ENCODE measurements around the gene ANAPC7. TPM values are rescaled to one million over a fixed set of nuclear protein-coding genes. Genes with fewer than 3 reads are reported as not detected.
"Not testable (repeated sequence)": the region's sequence is repeated elsewhere in the genome, so short reads cannot be mapped to it uniquely, and the experiment has no call there.

Gene ANAPC7
- total RNA-seq, 1 experiment from 2014 or later, result 144 TPM

DNA sequence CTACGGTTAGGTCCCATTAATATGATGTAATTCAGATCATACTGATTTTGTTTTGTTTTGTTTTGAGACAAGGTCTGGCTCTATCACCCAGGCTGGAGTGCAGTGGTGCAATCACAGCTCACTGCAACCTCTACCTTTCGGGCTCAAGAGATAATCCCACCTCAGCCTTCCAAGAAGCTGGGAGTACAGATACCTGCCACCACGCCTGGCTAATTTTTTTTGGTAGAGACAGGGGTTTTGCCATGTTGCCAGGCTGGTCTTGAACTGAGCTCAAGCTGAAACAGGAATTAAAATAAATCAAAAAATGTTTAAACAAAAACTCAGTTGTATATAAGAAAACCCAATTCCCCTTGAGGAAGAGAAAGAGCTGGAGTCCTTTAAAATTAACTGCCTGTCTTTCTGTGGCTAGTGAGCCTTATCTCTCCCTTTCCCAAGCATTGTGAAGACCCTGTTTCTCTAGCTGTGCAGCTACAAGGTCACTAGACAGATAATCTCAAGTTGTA, 17.7 kb upstream of the ANAPC7 start:
- intact Hi-C loops (cut with micrococcal nuclease; ENCODE audit: unreplicated experiment), result no loop called here
- Histone ChIP-seq H3K27ac (ENCODE audit: low read depth, low read length, poor library complexity, severe bottlenecking) (no peak overlapping the region), H3K4me3 (ENCODE audit: low read depth, low read length, poor library complexity, severe bottlenecking) (no peak overlapping the region), H3K4me1 (ENCODE audit: insufficient read depth, low read length, poor library complexity, severe bottlenecking) (no peaks in the 10 kb centered on the region), H3K9me3 (ENCODE audit: low read depth, low read length, poor library complexity, severe bottlenecking) (no peaks in the 10 kb centered on the region), H3K27me3 (replicated peaks; ENCODE audit: insufficient read depth, low read depth, low read length, poor library complexity) (no peaks in the 10 kb centered on the region), H3K36me3 (ENCODE audit: insufficient read depth, low read length, poor library complexity, severe bottlenecking) (no peaks in the 10 kb centered on the region)
- CTCF ChIA-PET, result interaction anchor here (1.5 kb wide), 1 partner anchor 10 kb away, joined by 16 read pairs; no protein-coding TSS in a partner anchor
- TF ChIP-seq EZH2 (IDR thresholded peaks at IDR 0.05; ENCODE audit: borderline replicate concordance, low read depth, low read length, poor library complexity, severe bottlenecking), result no peak
- TF ChIP-seq, protein P1, sequence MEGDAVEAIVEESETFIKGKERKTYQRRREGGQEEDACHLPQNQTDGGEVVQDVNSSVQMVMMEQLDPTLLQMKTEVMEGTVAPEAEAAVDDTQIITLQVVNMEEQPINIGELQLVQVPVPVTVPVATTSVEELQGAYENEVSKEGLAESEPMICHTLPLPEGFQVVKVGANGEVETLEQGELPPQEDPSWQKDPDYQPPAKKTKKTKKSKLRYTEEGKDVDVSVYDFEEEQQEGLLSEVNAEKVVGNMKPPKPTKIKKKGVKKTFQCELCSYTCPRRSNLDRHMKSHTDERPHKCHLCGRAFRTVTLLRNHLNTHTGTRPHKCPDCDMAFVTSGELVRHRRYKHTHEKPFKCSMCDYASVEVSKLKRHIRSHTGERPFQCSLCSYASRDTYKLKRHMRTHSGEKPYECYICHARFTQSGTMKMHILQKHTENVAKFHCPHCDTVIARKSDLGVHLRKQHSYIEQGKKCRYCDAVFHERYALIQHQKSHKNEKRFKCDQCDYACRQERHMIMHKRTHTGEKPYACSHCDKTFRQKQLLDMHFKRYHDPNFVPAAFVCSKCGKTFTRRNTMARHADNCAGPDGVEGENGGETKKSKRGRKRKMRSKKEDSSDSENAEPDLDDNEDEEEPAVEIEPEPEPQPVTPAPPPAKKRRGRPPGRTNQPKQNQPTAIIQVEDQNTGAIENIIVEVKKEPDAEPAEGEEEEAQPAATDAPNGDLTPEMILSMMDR (conservative IDR thresholded peaks at IDR 0.05; ENCODE audit: low read depth, low read length), result no peak
- DNase-seq (ENCODE audit: low spot score), result no peak
- POLR2A ChIA-PET (ENCODE audit: low non-redundant PET), result no interaction called here
- no TSS peak for BruUV-seq (replicated peaks)

DNA sequence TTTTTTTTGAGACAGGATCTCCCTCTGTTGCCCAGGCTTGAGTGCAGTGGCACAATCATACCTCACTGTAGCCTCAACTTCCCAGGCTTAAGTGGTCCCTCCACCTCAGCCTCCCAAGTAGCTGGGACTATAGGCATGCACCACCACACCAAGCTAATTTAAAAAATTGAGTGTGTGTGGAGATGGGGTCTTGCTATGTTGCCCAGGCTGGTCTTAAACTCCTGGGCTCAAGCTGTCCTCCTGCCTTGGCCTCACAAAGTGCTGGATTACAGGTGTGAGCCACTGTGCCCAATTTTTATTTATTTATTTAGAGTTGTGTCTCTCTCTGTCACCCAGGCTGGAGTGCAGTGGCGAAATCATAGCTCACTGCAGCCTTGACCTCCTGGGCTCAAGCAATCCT, 17.1 kb upstream of the ANAPC7 start:
- H3K4me3 ChIP-seq (ENCODE audit: low read depth, low read length, poor library complexity, severe bottlenecking); H3K27me3 ChIP-seq (replicated peaks; ENCODE audit: insufficient read depth, low read depth, low read length, poor library complexity); H3K4me1 ChIP-seq (ENCODE audit: insufficient read depth, low read length, poor library complexity, severe bottlenecking); H3K9me3 ChIP-seq (ENCODE audit: low read depth, low read length, poor library complexity, severe bottlenecking); BruUV-seq (replicated peaks); H3K36me3 ChIP-seq (ENCODE audit: insufficient read depth, low read length, poor library complexity, severe bottlenecking); intact Hi-C loops (cut with micrococcal nuclease; ENCODE audit: unreplicated experiment); H3K27ac ChIP-seq (ENCODE audit: low read depth, low read length, poor library complexity, severe bottlenecking); DNase-seq (ENCODE audit: low spot score): not testable (repeated sequence)
- ChIA-PET POLR2A (ENCODE audit: low non-redundant PET) (interaction anchor here (0.6 kb wide), 1 partner anchor 123 kb away, joined by 5 read pairs; no protein-coding TSS in a partner anchor), CTCF (interaction anchor here (0.6 kb wide), 1 partner anchor 467 kb away, joined by 7 read pairs; no protein-coding TSS in a partner anchor)

DNA sequence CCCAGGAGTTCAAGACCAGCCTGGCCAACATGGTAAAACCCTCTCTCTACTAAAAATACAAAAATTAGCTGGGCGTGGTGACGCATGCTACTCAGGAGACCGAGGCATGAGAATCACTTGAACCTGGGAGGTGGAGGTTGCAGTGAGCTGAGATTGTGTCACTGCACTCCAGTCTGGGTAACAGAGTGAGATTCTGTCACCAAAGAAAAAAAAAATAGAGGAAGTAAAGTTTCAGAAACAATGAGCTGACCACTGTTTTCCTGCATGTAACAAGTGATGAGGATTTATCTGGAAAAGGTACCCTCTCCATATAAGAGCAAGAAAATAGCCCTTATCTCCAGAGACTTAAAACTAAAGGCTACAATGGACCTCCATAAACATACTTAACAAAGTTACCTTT, 13.6 kb upstream of the ANAPC7 start:
- intact Hi-C loops (cut with micrococcal nuclease; ENCODE audit: unreplicated experiment); H3K27me3 ChIP-seq (replicated peaks; ENCODE audit: insufficient read depth, low read depth, low read length, poor library complexity); POLR2A ChIA-PET (ENCODE audit: low non-redundant PET); H3K9me3 ChIP-seq (ENCODE audit: low read depth, low read length, poor library complexity, severe bottlenecking); H3K27ac ChIP-seq (ENCODE audit: low read depth, low read length, poor library complexity, severe bottlenecking); DNase-seq (ENCODE audit: low spot score); H3K4me1 ChIP-seq (ENCODE audit: insufficient read depth, low read length, poor library complexity, severe bottlenecking); H3K36me3 ChIP-seq (ENCODE audit: insufficient read depth, low read length, poor library complexity, severe bottlenecking); H3K4me3 ChIP-seq (ENCODE audit: low read depth, low read length, poor library complexity, severe bottlenecking); BruUV-seq (replicated peaks): not testable (repeated sequence)
- CTCF ChIA-PET, result interaction anchor here (0.7 kb wide), 1 partner anchor 15 kb away, joined by 4 read pairs; no protein-coding TSS in a partner anchor

DNA sequence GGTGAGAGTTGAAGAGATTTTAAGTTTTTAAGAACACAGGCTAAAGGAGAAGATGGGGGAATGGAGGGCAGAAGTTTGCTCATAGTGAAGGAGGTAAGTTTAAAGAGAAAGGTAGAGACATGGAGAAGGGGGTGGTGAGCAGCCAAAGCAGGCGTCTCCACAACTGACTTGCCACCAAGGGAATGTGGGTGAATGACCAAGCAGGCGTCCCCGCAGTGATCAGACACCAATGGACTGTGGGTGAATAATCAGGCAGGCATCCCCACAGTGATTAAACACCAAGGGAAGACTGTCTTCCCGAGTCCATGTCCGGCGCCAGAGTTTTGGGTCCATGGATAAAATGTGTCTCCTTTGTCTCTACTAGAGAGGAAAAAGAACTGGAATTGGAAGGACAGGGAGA, 6.6 kb upstream of the ANAPC7 start:
- H3K27ac ChIP-seq (ENCODE audit: low read depth, low read length, poor library complexity, severe bottlenecking); H3K36me3 ChIP-seq (ENCODE audit: insufficient read depth, low read length, poor library complexity, severe bottlenecking); CTCF ChIA-PET; DNase-seq (ENCODE audit: low spot score); intact Hi-C loops (cut with micrococcal nuclease; ENCODE audit: unreplicated experiment); H3K9me3 ChIP-seq (ENCODE audit: low read depth, low read length, poor library complexity, severe bottlenecking); H3K4me3 ChIP-seq (ENCODE audit: low read depth, low read length, poor library complexity, severe bottlenecking); POLR2A ChIA-PET (ENCODE audit: low non-redundant PET); BruUV-seq (replicated peaks); H3K4me1 ChIP-seq (ENCODE audit: insufficient read depth, low read length, poor library complexity, severe bottlenecking); H3K27me3 ChIP-seq (replicated peaks; ENCODE audit: insufficient read depth, low read depth, low read length, poor library complexity): not testable (repeated sequence)

DNA sequence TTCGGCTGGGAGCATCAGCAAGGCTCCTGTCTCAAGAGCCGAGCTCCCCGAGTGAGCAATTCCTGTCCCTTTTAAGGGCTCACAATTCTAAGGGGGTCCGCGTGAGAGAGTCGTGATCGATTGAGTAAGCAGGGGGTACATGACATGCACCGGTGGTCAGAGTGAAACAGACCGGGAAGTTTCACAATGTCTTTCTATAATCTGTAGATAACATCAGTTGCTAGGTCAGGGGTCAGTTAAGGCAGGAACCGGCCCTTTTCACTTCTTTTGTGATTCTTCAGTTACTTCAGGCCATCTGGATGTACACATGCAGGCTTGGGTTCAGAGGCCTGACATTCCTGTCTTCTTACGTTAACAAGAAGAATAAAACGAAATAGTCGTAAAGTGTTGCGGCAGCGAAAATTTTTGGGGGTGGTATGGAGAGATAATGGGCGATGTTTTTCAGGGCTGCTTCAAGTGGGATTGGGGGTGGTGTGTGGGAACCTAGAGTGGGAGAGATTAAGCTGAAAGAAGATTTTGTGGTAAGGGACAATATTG, 1.7 kb upstream of the ANAPC7 start:
- H3K4me3 ChIP-seq (ENCODE audit: low read depth, low read length, poor library complexity, severe bottlenecking); H3K4me1 ChIP-seq (ENCODE audit: insufficient read depth, low read length, poor library complexity, severe bottlenecking); BruUV-seq (replicated peaks); POLR2A ChIA-PET (ENCODE audit: low non-redundant PET); DNase-seq (ENCODE audit: low spot score); H3K27me3 ChIP-seq (replicated peaks; ENCODE audit: insufficient read depth, low read depth, low read length, poor library complexity); intact Hi-C loops (cut with micrococcal nuclease; ENCODE audit: unreplicated experiment); H3K9me3 ChIP-seq (ENCODE audit: low read depth, low read length, poor library complexity, severe bottlenecking); CTCF ChIA-PET; H3K27ac ChIP-seq (ENCODE audit: low read depth, low read length, poor library complexity, severe bottlenecking): not testable (repeated sequence)
- H3K36me3 ChIP-seq (ENCODE audit: insufficient read depth, low read length, poor library complexity, severe bottlenecking), result peaks cover 12% of the 10 kb centered on the region
